IPS DF 4.7 (cell line): ENCODE measurements around the gene RPL23.
A peak's percentile ranks its signal among the peaks of the same experiment; 100 is the strongest.
"Not testable (repeated sequence)": the region's sequence is repeated elsewhere in the genome, so short reads cannot be mapped to it uniquely, and the experiment has no call there.

Experiments
- DNase-seq: peaks from one replicate; pipeline ENCODE4 v3.0.0-alpha.2; 2013; ENCODE audit warnings: low spot score; ENCODE audit errors: extremely low read depth

Gene RPL23

GRCh38 chr17:38867968-38868816, 14.7 kb upstream of the RPL23 start:
- no peak for DNase-seq

GRCh38 chr17:38867179-38867967, 13.9 kb upstream of the RPL23 start:
- no peak for DNase-seq

GRCh38 chr17:38864636-38865398, 11.3 kb upstream of the RPL23 start:
- no peak for DNase-seq

GRCh38 chr17:38861399-38861843, 7.9 kb upstream of the RPL23 start:
- DNase-seq: no peak

- no peak for DNase-seq
These were observed 3.8 kb upstream of the RPL23 start for GRCh38 chr17:38857271-38857670.

GRCh38 chr17:38855101-38855714, 1.7 kb upstream of the RPL23 start:
- not testable (repeated sequence) for DNase-seq

- no peak for DNase-seq
These were observed 690 bp downstream of the RPL23 start for GRCh38 chr17:38852771-38853291.

GRCh38 chr17:38851434-38851833, 2.1 kb downstream of the RPL23 start:
- no peak for DNase-seq

- no peak for DNase-seq
These were observed 3.1 kb downstream of the RPL23 start for GRCh38 chr17:38850374-38850773.

- no peak for DNase-seq
These were observed 4.4 kb downstream of the RPL23 start for GRCh38 chr17:38848939-38849605.

- DNase-seq: no peak
These were observed 5.0 kb downstream of the RPL23 start for GRCh38 chr17:38848557-38848891.

GRCh38 chr17:38844261-38844757, 9.2 kb downstream of the RPL23 start:
- DNase-seq: no peak

GRCh38 chr17:38825762-38826247, 27.7 kb downstream of the RPL23 start:
- no peak for DNase-seq

GRCh38 chr17:38824899-38825761, 28.4 kb downstream of the RPL23 start, which contains the start of gene CWC25:
TSS of gene CWC25 (minus strand) at chr17:38825321. CDS start at chr17:38825183, 138 bp downstream.
- peak; percentile 87 for DNase-seq

GRCh38 chr17:38815576-38816193, 37.8 kb downstream of the RPL23 start:
- DNase-seq: no peak

- no peak for DNase-seq
These were observed 43.7 kb downstream of the RPL23 start for GRCh38 chr17:38809828-38810227.

- no peak for DNase-seq
These were observed 53.2 kb downstream of the RPL23 start for GRCh38 chr17:38800237-38800760.

GRCh38 chr17:38799501-38800236, 53.9 kb downstream of the RPL23 start, which contains the start of gene PIP4K2B:
TSS of gene PIP4K2B (minus strand) at chr17:38799556. CDS start at chr17:38799424, 132 bp downstream.
- DNase-seq: peak; percentile 83
